Measurements from ENCODE around the gene IFT57.
"Not testable (repeated sequence)": the region's sequence is repeated elsewhere in the genome, so short reads cannot be mapped to it uniquely, and the experiment has no call there.

Gene IFT57

GRCh38 chr3:108221911-108222852 lies at the start of gene IFT57:
Gene IFT57 (minus strand): TSS chr3:108222424. CDS start chr3:108222322, 102 bp downstream.
- H3K4me1 ChIP-seq (ENCODE audit: insufficient read depth, low read length), result no peaks in the 10 kb centered on the region
- peak within 1 kb of the TSS; percentile 83 for H3K9ac ChIP-seq (ENCODE audit: low read depth, low read length)
- no peaks in the 10 kb centered on the region for H3K36me3 ChIP-seq (ENCODE audit: insufficient read depth, low read length)
- H3K9me3 ChIP-seq (ENCODE audit: control insufficient read depth, insufficient read depth, low read length), result no peaks in the 10 kb centered on the region

GRCh38 chr3:108271626-108272025 lies 49.4 kb upstream of the IFT57 start:
- Histone ChIP-seq H3K9me3 (ENCODE audit: control insufficient read depth, insufficient read depth, low read length) (no peaks in the 10 kb centered on the region), H3K4me1 (ENCODE audit: insufficient read depth, low read length) (no peaks in the 10 kb centered on the region), H3K36me3 (ENCODE audit: insufficient read depth, low read length) (no peaks in the 10 kb centered on the region), H3K9ac (ENCODE audit: low read depth, low read length) (no peak overlapping the region)

- not testable (repeated sequence) for H3K36me3 ChIP-seq (ENCODE audit: insufficient read depth, low read length); H3K9ac ChIP-seq (ENCODE audit: low read depth, low read length); H3K9me3 ChIP-seq (ENCODE audit: control insufficient read depth, insufficient read depth, low read length); H3K4me1 ChIP-seq (ENCODE audit: insufficient read depth, low read length)
Observed at GRCh38 chr3:108268235-108268634, 46.0 kb upstream of the IFT57 start.

GRCh38 chr3:108264534-108265298 lies 42.5 kb upstream of the IFT57 start:
- H3K36me3 ChIP-seq (ENCODE audit: insufficient read depth, low read length); H3K4me1 ChIP-seq (ENCODE audit: insufficient read depth, low read length); H3K9me3 ChIP-seq (ENCODE audit: control insufficient read depth, insufficient read depth, low read length); H3K9ac ChIP-seq (ENCODE audit: low read depth, low read length): not testable (repeated sequence)

- H3K36me3 ChIP-seq (ENCODE audit: insufficient read depth, low read length), result no peaks in the 10 kb centered on the region
- H3K9me3 ChIP-seq (ENCODE audit: control insufficient read depth, insufficient read depth, low read length), result no peaks in the 10 kb centered on the region; the same call in 1 of the 2 replicates
- no peak overlapping the region for H3K9ac ChIP-seq (ENCODE audit: low read depth, low read length)
- H3K4me1 ChIP-seq (ENCODE audit: insufficient read depth, low read length), result no peaks in the 10 kb centered on the region
Observed at GRCh38 chr3:108255131-108255530, 32.9 kb upstream of the IFT57 start.

- Histone ChIP-seq H3K9me3 (ENCODE audit: control insufficient read depth, insufficient read depth, low read length) (no peaks in the 10 kb centered on the region; the same call in 1 of the 2 replicates), H3K9ac (ENCODE audit: low read depth, low read length) (no peak overlapping the region), H3K36me3 (ENCODE audit: insufficient read depth, low read length) (no peaks in the 10 kb centered on the region), H3K4me1 (ENCODE audit: insufficient read depth, low read length) (no peaks in the 10 kb centered on the region)
Observed at GRCh38 chr3:108251844-108252243, 29.6 kb upstream of the IFT57 start.

- no peaks in the 10 kb centered on the region for H3K36me3 ChIP-seq (ENCODE audit: insufficient read depth, low read length)
- H3K4me1 ChIP-seq (ENCODE audit: insufficient read depth, low read length), result no peaks in the 10 kb centered on the region
- H3K9ac ChIP-seq (ENCODE audit: low read depth, low read length), result no peak overlapping the region
- H3K9me3 ChIP-seq (ENCODE audit: control insufficient read depth, insufficient read depth, low read length), result no peaks in the 10 kb centered on the region; the same call in 1 of the 2 replicates
Observed at GRCh38 chr3:108251265-108251664, 29.0 kb upstream of the IFT57 start.

GRCh38 chr3:108250626-108251025 lies 28.4 kb upstream of the IFT57 start:
- Histone ChIP-seq H3K4me1 (ENCODE audit: insufficient read depth, low read length) (no peaks in the 10 kb centered on the region), H3K9ac (ENCODE audit: low read depth, low read length) (no peak overlapping the region), H3K9me3 (ENCODE audit: control insufficient read depth, insufficient read depth, low read length) (no peaks in the 10 kb centered on the region; the same call in 1 of the 2 replicates), H3K36me3 (ENCODE audit: insufficient read depth, low read length) (no peaks in the 10 kb centered on the region)

GRCh38 chr3:108243243-108243642 lies 21.0 kb upstream of the IFT57 start:
- Histone ChIP-seq H3K9me3 (ENCODE audit: control insufficient read depth, insufficient read depth, low read length) (0 out of 2 replicates have a peak, but pooled peaks cover 5% of the 10 kb centered on the region), H3K36me3 (ENCODE audit: insufficient read depth, low read length) (no peaks in the 10 kb centered on the region), H3K4me1 (ENCODE audit: insufficient read depth, low read length) (no peaks in the 10 kb centered on the region), H3K9ac (ENCODE audit: low read depth, low read length) (no peak overlapping the region)

GRCh38 chr3:108242776-108243175 lies 20.6 kb upstream of the IFT57 start:
- Histone ChIP-seq H3K9ac (ENCODE audit: low read depth, low read length) (no peak overlapping the region), H3K4me1 (ENCODE audit: insufficient read depth, low read length) (no peaks in the 10 kb centered on the region), H3K36me3 (ENCODE audit: insufficient read depth, low read length) (no peaks in the 10 kb centered on the region), H3K9me3 (ENCODE audit: control insufficient read depth, insufficient read depth, low read length) (0 out of 2 replicates have a peak, but pooled peaks cover 5% of the 10 kb centered on the region)

GRCh38 chr3:108241721-108242120 lies 19.5 kb upstream of the IFT57 start:
- Histone ChIP-seq H3K4me1 (ENCODE audit: insufficient read depth, low read length) (no peaks in the 10 kb centered on the region), H3K9me3 (ENCODE audit: control insufficient read depth, insufficient read depth, low read length) (0 out of 2 replicates have a peak, but pooled peaks cover 5% of the 10 kb centered on the region), H3K36me3 (ENCODE audit: insufficient read depth, low read length) (no peaks in the 10 kb centered on the region), H3K9ac (ENCODE audit: low read depth, low read length) (no peak overlapping the region)

GRCh38 chr3:108241146-108241545 lies 18.9 kb upstream of the IFT57 start:
- Histone ChIP-seq H3K9me3 (ENCODE audit: control insufficient read depth, insufficient read depth, low read length) (0 out of 2 replicates have a peak, but pooled peaks cover 5% of the 10 kb centered on the region), H3K4me1 (ENCODE audit: insufficient read depth, low read length) (no peaks in the 10 kb centered on the region), H3K36me3 (ENCODE audit: insufficient read depth, low read length) (no peaks in the 10 kb centered on the region), H3K9ac (ENCODE audit: low read depth, low read length) (no peak overlapping the region)

GRCh38 chr3:108239082-108239481 lies 16.9 kb upstream of the IFT57 start:
- Histone ChIP-seq H3K9me3 (ENCODE audit: control insufficient read depth, insufficient read depth, low read length) (no peaks in the 10 kb centered on the region), H3K4me1 (ENCODE audit: insufficient read depth, low read length) (no peaks in the 10 kb centered on the region), H3K9ac (ENCODE audit: low read depth, low read length) (no peak overlapping the region), H3K36me3 (ENCODE audit: insufficient read depth, low read length) (no peaks in the 10 kb centered on the region)

- no peaks in the 10 kb centered on the region for H3K4me1 ChIP-seq (ENCODE audit: insufficient read depth, low read length)
- no peaks in the 10 kb centered on the region for H3K9me3 ChIP-seq (ENCODE audit: control insufficient read depth, insufficient read depth, low read length)
- no peaks in the 10 kb centered on the region for H3K36me3 ChIP-seq (ENCODE audit: insufficient read depth, low read length)
- H3K9ac ChIP-seq (ENCODE audit: low read depth, low read length), result no peak overlapping the region
Observed at GRCh38 chr3:108235290-108235689, 13.1 kb upstream of the IFT57 start.
